ENCODE measurements around the gene IL19. TPM values are rescaled to one million over a fixed set of nuclear protein-coding genes. Genes with fewer than 3 reads are reported as not detected.

The IL19 gene
- polyA plus RNA-seq, 1 of the 3 experiments (the other 2 are of a cell fraction), result not detected

- Histone ChIP-seq H3K4me1 (ENCODE audit: control insufficient read depth in 1 of 2, insufficient read depth in 2 of 2, low read depth in 1 of 2, low read length in 1 of 2) (no peaks in the 10 kb centered on the region), H3K4me2 (no peak overlapping the region), H3K9me2 (no peaks in the 10 kb centered on the region), H3F3A (replicated peaks; ENCODE audit: insufficient read depth) (no peaks in the 10 kb centered on the region), H3K27me3 (ENCODE audit: insufficient read depth) (peaks cover 8% of the 10 kb centered on the region; the same call in 1 of the 2 replicates), H3K9me3 (no peaks in the 10 kb centered on the region), H3K9ac (no peak overlapping the region), H3K27ac (ENCODE audit: low read depth in 2 of 2, low read length in 1 of 2) (no peak overlapping the region), H4K20me1 (ENCODE audit: insufficient read depth) (no peaks in the 10 kb centered on the region), H2AFZ (ENCODE audit: low read depth) (no peak overlapping the region), H3K36me3 (replicated peaks in 1 of 2; ENCODE audit: control insufficient read depth in 1 of 2, insufficient read depth in 2 of 2, low read length in 1 of 2) (no peaks in the 10 kb centered on the region), H3K4me3 (ENCODE audit: low read depth in 2 of 2, low read length in 1 of 2) (no peak overlapping the region), H3K79me2 (ENCODE audit: insufficient read depth) (no peaks in the 10 kb centered on the region)
- ChIA-PET POLR2A (no interaction called here), CTCF (interaction anchor here (1.5 kb wide), 1 partner anchor 14 kb away, joined by 3 read pairs; no protein-coding TSS in a partner anchor)
- WGBS (ENCODE audit: low lambda C conversion rate), result 56% methylated on average over 7 of the region's 7 CpGs
- TF ChIP-seq NRF1 (IDR thresholded peaks at IDR 0.05; ENCODE audit: low read depth, low read length), result no peak
- no peak for TF ChIP-seq SIN3A (IDR thresholded peaks at IDR 0.05; ENCODE audit: borderline replicate concordance, low read depth, low read length)
- TF ChIP-seq RFX5 (IDR thresholded peaks at IDR 0.05; ENCODE audit: low read length), result no peak
- no peak for TF ChIP-seq FOXJ3 (CRISPR knock-in tag; IDR thresholded peaks at IDR 0.05)
- TF ChIP-seq, protein P1, sequence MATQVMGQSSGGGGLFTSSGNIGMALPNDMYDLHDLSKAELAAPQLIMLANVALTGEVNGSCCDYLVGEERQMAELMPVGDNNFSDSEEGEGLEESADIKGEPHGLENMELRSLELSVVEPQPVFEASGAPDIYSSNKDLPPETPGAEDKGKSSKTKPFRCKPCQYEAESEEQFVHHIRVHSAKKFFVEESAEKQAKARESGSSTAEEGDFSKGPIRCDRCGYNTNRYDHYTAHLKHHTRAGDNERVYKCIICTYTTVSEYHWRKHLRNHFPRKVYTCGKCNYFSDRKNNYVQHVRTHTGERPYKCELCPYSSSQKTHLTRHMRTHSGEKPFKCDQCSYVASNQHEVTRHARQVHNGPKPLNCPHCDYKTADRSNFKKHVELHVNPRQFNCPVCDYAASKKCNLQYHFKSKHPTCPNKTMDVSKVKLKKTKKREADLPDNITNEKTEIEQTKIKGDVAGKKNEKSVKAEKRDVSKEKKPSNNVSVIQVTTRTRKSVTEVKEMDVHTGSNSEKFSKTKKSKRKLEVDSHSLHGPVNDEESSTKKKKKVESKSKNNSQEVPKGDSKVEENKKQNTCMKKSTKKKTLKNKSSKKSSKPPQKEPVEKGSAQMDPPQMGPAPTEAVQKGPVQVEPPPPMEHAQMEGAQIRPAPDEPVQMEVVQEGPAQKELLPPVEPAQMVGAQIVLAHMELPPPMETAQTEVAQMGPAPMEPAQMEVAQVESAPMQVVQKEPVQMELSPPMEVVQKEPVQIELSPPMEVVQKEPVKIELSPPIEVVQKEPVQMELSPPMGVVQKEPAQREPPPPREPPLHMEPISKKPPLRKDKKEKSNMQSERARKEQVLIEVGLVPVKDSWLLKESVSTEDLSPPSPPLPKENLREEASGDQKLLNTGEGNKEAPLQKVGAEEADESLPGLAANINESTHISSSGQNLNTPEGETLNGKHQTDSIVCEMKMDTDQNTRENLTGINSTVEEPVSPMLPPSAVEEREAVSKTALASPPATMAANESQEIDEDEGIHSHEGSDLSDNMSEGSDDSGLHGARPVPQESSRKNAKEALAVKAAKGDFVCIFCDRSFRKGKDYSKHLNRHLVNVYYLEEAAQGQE (IDR thresholded peaks at IDR 0.05; ENCODE audit: low read depth, low read length), result no peak
- no peak for TF ChIP-seq EZH2phosphoT487 (IDR thresholded peaks at IDR 0.05; ENCODE audit: borderline replicate concordance, low read depth)
- TF ChIP-seq ELF1 (IDR thresholded peaks at IDR 0.05), result no peak
- TF ChIP-seq EP300 (IDR thresholded peaks at IDR 0.05; ENCODE audit: borderline replicate concordance in 1 of 2, low read depth in 1 of 2, low read length in 1 of 2), result no peak
- TF ChIP-seq POLR2AphosphoS5 (IDR thresholded peaks at IDR 0.05; ENCODE audit: low read depth, low read length), result no peak
- no peak for TF ChIP-seq MEF2A (IDR thresholded peaks at IDR 0.05; ENCODE audit: borderline replicate concordance, low read depth)
- TF ChIP-seq IRF3 (IDR thresholded peaks at IDR 0.05; ENCODE audit: low read depth, low read length), result no peak
- no peak for TF ChIP-seq RCOR1 (IDR thresholded peaks at IDR 0.05; ENCODE audit: low read length)
- TF ChIP-seq YY1 (IDR thresholded peaks at IDR 0.05; ENCODE audit: low read depth), result no peak
- TF ChIP-seq, protein P2, sequence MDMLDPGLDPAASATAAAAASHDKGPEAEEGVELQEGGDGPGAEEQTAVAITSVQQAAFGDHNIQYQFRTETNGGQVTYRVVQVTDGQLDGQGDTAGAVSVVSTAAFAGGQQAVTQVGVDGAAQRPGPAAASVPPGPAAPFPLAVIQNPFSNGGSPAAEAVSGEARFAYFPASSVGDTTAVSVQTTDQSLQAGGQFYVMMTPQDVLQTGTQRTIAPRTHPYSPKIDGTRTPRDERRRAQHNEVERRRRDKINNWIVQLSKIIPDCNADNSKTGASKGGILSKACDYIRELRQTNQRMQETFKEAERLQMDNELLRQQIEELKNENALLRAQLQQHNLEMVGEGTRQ (IDR thresholded peaks at IDR 0.05; ENCODE audit: borderline replicate concordance, low read depth, low read length), result no peak
- no peak for TF ChIP-seq NFIC (IDR thresholded peaks at IDR 0.05; ENCODE audit: borderline replicate concordance)
- TF ChIP-seq FOXM1 (IDR thresholded peaks at IDR 0.05; ENCODE audit: low read depth), result no peak
- TF ChIP-seq FOSL2 (IDR thresholded peaks at IDR 0.05; ENCODE audit: borderline replicate concordance, low read depth), result no peak
- no peak for DNase-seq
Observed at GRCh38 chr1:206783506-206783905, 12.9 kb downstream of the IL19 start.
